ENCODE measurements around the gene PXDN. TPM values are rescaled to one million over a fixed set of nuclear protein-coding genes. Genes with fewer than 3 reads are reported as not detected.

Gene PXDN
- total and polyA plus RNA-seq, 2 of the 13 experiments (the other 11 are each of a cell fraction or from before 2014, with no cell fraction given): not detected

- TF ChIP-seq ZNF570 (CRISPR knock-in tag; IDR thresholded peaks at IDR 0.05; ENCODE audit: borderline replicate concordance): no peak
- no peak for TF ChIP-seq MEIS1 (CRISPR knock-in tag; IDR thresholded peaks at IDR 0.05; ENCODE audit: borderline replicate concordance)
- TF ChIP-seq ZNF407 (CRISPR knock-in tag; IDR thresholded peaks at IDR 0.05; ENCODE audit: not compliant biosample characterization): no peak
Measured at GRCh38 chr2:1655461-1655860, 88.9 kb downstream of the PXDN start (continued).

DNA sequence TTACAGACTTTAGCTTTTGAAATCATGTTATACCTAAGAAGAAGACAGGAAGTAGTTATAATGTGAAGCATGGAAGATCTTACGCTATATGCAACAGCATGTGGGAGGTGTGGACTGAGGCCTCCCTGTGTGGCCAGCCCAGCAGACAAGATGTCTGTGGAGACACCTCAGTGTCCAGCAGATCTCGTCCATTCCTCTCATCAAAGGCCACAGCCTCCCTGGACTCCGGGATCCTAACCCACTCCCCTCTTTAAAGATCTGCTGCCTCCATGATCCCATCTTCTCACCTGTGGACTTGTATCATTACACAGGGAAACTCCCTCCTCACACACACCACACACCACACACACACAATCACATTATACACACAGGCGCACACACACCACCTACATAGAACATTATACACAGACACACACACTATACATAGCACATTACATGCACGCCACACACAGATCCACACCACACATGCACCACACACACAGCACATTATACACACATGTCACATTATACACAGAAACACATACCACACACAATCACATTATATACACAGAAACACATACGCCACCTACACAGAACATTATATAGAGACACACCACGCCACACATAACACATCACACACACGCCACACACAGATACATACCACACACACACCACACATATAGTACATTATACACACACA is 89.5 kb downstream of the PXDN start:
- POLR2A ChIA-PET: no interaction called here
- H3K4me2 ChIP-seq (ENCODE audit: low read depth, low read length): no peak overlapping the region

More for the DNA sequence above, 89.5 kb downstream of the PXDN start:
- H3K27me3 ChIP-seq (ENCODE audit: control insufficient read depth in 1 of 2, insufficient read depth in 2 of 2, low read length in 2 of 2): peaks cover 7 to 44% of the 10 kb centered on the region in 2 experiments; a peak in 4 of 5 replicates
- ATAC-seq: no peak
- H3K4me1 ChIP-seq (ENCODE audit: insufficient read depth, low read length): no peaks in the 10 kb centered on the region
- no TSS peak for BruUV-seq (replicated peaks)
- H3K4me3 ChIP-seq (replicated peaks in 1 of 3; ENCODE audit: insufficient read depth in 1 of 3, low read depth in 2 of 3, low read length in 3 of 3): no peak overlapping the region
- WGBS (ENCODE audit: low lambda C conversion rate): 32% methylated on average over 8 of the region's 8 CpGs
- CTCF ChIA-PET (ENCODE audit: low intra/inter-chr PET ratio, low total read pairs): no interaction called here
- no peaks in the 10 kb centered on the region for H3K9me3 ChIP-seq (ENCODE audit: low read length)
- H3K79me2 ChIP-seq (ENCODE audit: insufficient read depth, low read length): no peaks in the 10 kb centered on the region
- intact Hi-C loops (cut with micrococcal nuclease; ENCODE audit: unreplicated experiment): no loop called here
- DNase-seq (ENCODE audit: low spot score): no peak
- no peak for FAIRE-seq
- H3K27ac ChIP-seq (ENCODE audit: extremely low read length, insufficient read depth, low read length): no peak overlapping the region
- no peaks in the 10 kb centered on the region for H4K20me1 ChIP-seq (ENCODE audit: insufficient read depth, low read length)
- H2AFZ ChIP-seq (ENCODE audit: low read length): no peak overlapping the region
- TF ChIP-seq HMG20A (CRISPR knock-in tag; IDR thresholded peaks at IDR 0.05; ENCODE audit: borderline replicate concordance) (no peak), MNT (IDR thresholded peaks at IDR 0.05) (peak; percentile 90)
- no peaks in the 10 kb centered on the region for H3K36me3 ChIP-seq (replicated peaks in 1 of 2; ENCODE audit: control insufficient read depth in 1 of 2, insufficient read depth in 2 of 2, low read length in 2 of 2)
- no peak overlapping the region for H3K9ac ChIP-seq (ENCODE audit: insufficient read depth, low read depth, low read length)
- in situ Hi-C loops (cut with HindIII; ENCODE audit: extremely low pct_ligation_motif_present, low pct_unique_long_range_greater_than_20kb): no loop called here
